ENCODE results near the gene TRIM39. TPM values are rescaled to one million over a fixed set of nuclear protein-coding genes. Genes with fewer than 3 reads are reported as not detected.

TRIM39 gene
- total and polyA plus RNA-seq, 2 donors, result 5.8 to 16.6 TPM

GRCh38 chr6:30319146-30319835, 7.4 kb upstream of the TRIM39 start:
- H3K4me3 ChIP-seq (ENCODE audit: low read depth, low read length), result no peak overlapping the region
- no peak for DNase-seq (ENCODE audit: extremely low spot score)
- no peaks in the 10 kb centered on the region for H3K36me3 ChIP-seq (ENCODE audit: insufficient read depth)
- WGBS, result 92% methylated on average over 1 of the region's 1 CpG
- no peak overlapping the region for H3K27ac ChIP-seq (ENCODE audit: low read depth)
- H3K4me1 ChIP-seq (ENCODE audit: insufficient read depth), result no peaks in the 10 kb centered on the region

DNA sequence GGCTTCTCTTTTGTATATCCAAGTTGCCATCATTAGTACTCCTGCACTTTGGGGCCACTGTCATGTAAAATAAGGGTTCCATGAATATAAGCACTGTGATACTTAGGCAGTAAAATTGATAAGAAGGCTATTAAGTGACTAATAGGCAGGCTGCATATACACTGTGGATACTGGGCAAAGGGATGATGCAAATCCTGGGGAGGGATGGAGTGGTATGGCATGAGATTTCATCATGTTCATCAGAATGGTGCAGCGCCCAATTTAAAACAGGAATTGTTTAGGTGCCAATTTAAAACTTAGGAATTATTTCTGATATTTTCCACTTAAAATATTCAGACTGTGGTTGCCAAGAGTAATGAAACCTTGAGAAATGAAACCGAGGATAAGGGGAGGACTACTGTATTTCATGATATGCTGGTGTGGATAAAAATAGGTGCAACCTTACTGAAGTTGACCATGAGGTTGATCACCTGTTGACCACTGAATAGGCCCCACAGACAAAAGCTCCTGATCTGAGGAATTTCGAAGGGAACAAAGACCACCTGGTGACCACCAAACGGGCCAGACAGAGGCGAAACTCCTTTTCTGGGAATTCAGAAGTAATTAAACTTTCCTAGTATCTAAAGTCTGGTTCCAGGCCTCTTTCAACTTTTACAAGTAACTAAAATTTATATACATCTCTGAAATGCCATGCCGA, 4.9 kb upstream of the TRIM39 start:
- no peak for DNase-seq (ENCODE audit: extremely low spot score)
- 84% methylated on average over 6 of the region's 6 CpGs for WGBS
- Histone ChIP-seq H3K27ac (ENCODE audit: low read depth) (no peak overlapping the region), H3K36me3 (ENCODE audit: insufficient read depth) (no peaks in the 10 kb centered on the region), H3K4me1 (ENCODE audit: insufficient read depth) (no peaks in the 10 kb centered on the region), H3K4me3 (ENCODE audit: low read depth, low read length) (no peak overlapping the region)

- Histone ChIP-seq H3K4me1 (ENCODE audit: insufficient read depth) (no peaks in the 10 kb centered on the region), H3K36me3 (ENCODE audit: insufficient read depth) (no peaks in the 10 kb centered on the region), H3K4me3 (ENCODE audit: low read depth, low read length) (no peak overlapping the region), H3K27ac (ENCODE audit: low read depth) (no peak overlapping the region)
- 78% methylated on average over 20 of the region's 20 CpGs for WGBS
- no peak for DNase-seq (ENCODE audit: extremely low spot score)
Measured at GRCh38 chr6:30322527-30323501, 3.9 kb upstream of the TRIM39 start.

- 96% methylated on average over 1 of the region's 1 CpG for WGBS
- DNase-seq (ENCODE audit: extremely low spot score), result no peak
- H3K27ac ChIP-seq (ENCODE audit: low read depth), result no peak overlapping the region
- H3K36me3 ChIP-seq (ENCODE audit: insufficient read depth), result no peaks in the 10 kb centered on the region
- H3K4me3 ChIP-seq (ENCODE audit: low read depth, low read length), result no peak overlapping the region
- no peaks in the 10 kb centered on the region for H3K4me1 ChIP-seq (ENCODE audit: insufficient read depth)
Measured at GRCh38 chr6:30323806-30324205, 2.9 kb upstream of the TRIM39 start.

DNA sequence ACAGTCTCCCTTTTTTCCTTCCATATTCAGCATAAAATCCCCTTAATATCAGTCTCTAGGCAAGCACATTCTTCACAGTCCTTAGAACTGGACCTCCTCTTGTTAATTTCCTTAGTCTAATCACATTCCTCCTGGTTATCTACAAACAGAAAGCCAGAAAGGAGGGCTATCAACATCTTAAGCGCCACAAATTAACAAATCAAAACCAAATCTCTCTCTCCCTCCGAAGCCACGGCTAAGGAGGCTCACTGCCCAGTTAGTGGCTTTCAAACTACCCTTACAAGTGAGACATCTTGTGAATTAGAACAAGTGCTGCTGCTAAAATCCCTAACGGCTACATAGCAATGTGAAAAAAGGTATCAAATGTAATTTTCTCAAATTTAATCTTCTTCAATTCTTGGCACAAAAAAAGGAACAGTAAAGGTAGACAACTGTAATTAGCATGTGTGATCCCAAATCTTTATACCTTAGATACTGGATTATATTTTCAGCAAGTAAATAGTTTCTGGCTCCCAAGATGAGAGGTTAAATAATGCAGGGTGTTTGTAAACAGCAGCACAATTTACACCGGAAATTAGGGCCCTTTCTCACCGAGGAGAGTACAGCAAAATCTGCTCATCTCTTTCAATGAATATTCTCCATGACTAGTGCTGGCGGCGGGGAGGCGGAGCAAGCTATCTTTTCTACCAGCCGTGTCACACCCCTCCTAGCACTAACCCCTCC, 1.4 kb upstream of the TRIM39 start:
- Histone ChIP-seq H3K36me3 (ENCODE audit: insufficient read depth) (no peaks in the 10 kb centered on the region), H3K27ac (ENCODE audit: low read depth) (no peak overlapping the region), H3K4me3 (ENCODE audit: low read depth, low read length) (peak overlapping the region; percentile 74), H3K4me1 (ENCODE audit: insufficient read depth) (no peaks in the 10 kb centered on the region)
- no peak for DNase-seq (ENCODE audit: extremely low spot score)
- 6% methylated on average over 10 of the region's 10 CpGs for WGBS

GRCh38 chr6:30325873-30326525, 728 bp upstream of the TRIM39 start:
- H3K4me1 ChIP-seq (ENCODE audit: insufficient read depth), result no peaks in the 10 kb centered on the region
- H3K36me3 ChIP-seq (ENCODE audit: insufficient read depth), result no peaks in the 10 kb centered on the region
- H3K4me3 ChIP-seq (ENCODE audit: low read depth, low read length), result peak overlapping the region; percentile 74
- H3K27ac ChIP-seq (ENCODE audit: low read depth), result peak overlapping the region; percentile 97
- DNase-seq (ENCODE audit: extremely low spot score), result peak; percentile 63
- WGBS, result under 1% methylated on average over 29 of the region's 29 CpGs

GRCh38 chr6:30327232-30327746, 562 bp downstream of the TRIM39 start:
- Histone ChIP-seq H3K4me3 (ENCODE audit: low read depth, low read length) (peak overlapping the region; percentile 74), H3K4me1 (ENCODE audit: insufficient read depth) (no peaks in the 10 kb centered on the region), H3K36me3 (ENCODE audit: insufficient read depth) (no peaks in the 10 kb centered on the region), H3K27ac (ENCODE audit: low read depth) (peak overlapping the region; percentile 97)
- 4% methylated on average over 17 of the region's 17 CpGs for WGBS
- peak; percentile 62 for DNase-seq (ENCODE audit: extremely low spot score)

DNA sequence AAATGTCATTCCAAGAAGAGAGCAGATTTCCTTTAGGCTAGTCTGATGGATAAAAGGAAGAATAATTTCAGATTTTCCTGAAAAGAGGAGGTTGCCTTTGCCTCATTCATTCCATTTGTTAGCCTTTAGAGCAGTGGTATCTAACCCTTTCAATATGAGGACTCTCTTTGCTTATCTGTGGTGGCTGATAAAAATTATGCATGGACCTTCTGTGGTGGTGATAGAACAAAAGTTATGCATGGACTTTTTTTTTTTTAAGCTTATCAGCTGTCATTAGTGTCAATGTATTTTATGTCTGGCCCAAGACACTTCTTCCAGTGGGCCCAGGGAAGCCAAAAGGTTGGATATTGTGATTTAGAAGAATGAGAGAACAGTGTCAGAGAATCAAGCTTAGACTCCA, 1.7 kb downstream of the TRIM39 start:
- no peaks in the 10 kb centered on the region for H3K4me1 ChIP-seq (ENCODE audit: insufficient read depth)
- H3K4me3 ChIP-seq (ENCODE audit: low read depth, low read length), result no peak overlapping the region
- no peak overlapping the region for H3K27ac ChIP-seq (ENCODE audit: low read depth)
- no peak for DNase-seq (ENCODE audit: extremely low spot score)
- H3K36me3 ChIP-seq (ENCODE audit: insufficient read depth), result no peaks in the 10 kb centered on the region

- H3K36me3 ChIP-seq (ENCODE audit: insufficient read depth), result no peaks in the 10 kb centered on the region
- H3K4me1 ChIP-seq (ENCODE audit: insufficient read depth), result no peaks in the 10 kb centered on the region
- WGBS, result 96% methylated on average over 12 of the region's 12 CpGs
Measured at GRCh38 chr6:30329331-30329730, 2.6 kb downstream of the TRIM39 start.

GRCh38 chr6:30331981-30332380, 5.3 kb downstream of the TRIM39 start:
- Histone ChIP-seq H3K4me1 (ENCODE audit: insufficient read depth) (no peaks in the 10 kb centered on the region), H3K27ac (ENCODE audit: low read depth) (no peak overlapping the region), H3K36me3 (ENCODE audit: insufficient read depth) (no peaks in the 10 kb centered on the region), H3K4me3 (ENCODE audit: low read depth, low read length) (no peak overlapping the region)
- DNase-seq (ENCODE audit: extremely low spot score), result no peak
- WGBS, result 87% methylated on average over 3 of the region's 3 CpGs

More at GRCh38 chr6:30329331-30329730, 2.6 kb downstream of the TRIM39 start:
- no peak overlapping the region for H3K4me3 ChIP-seq (ENCODE audit: low read depth, low read length)
- no peak for DNase-seq (ENCODE audit: extremely low spot score)
- no peak overlapping the region for H3K27ac ChIP-seq (ENCODE audit: low read depth)

DNA sequence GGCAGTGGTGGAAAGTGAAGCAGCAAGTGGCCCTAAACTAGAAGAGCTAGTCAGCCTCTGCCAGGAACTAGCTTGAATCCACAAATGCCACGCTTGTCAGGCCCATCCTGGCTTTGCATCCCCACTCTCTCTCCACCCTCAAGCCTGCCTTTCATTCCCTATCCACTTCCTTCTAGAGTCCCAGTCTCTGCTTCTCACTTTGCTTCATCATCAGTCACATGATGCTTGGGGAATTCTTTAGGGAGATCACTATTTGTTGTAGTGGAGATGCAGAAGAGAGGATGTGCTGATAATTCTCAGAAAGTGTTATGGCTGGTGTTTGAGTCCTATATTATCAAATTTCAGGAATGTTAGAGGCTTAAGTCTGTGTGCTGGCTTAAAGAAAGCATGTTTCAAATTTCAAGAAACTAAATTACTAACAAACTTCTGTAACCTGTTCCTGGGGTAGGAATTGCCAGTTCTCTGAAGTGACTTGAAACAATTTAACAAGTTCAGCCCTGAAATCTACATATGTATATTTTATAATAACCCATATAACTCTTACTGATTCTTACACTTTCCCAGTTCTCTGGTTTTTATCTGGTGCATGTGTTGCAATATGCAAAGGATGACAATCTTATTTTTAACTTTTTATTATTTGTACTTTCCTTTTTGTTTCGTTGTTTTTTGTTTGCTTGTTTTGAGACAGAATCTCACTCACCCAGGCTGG, 7.5 kb downstream of the TRIM39 start:
- DNase-seq (ENCODE audit: extremely low spot score), result no peak
- no peak overlapping the region for H3K4me3 ChIP-seq (ENCODE audit: low read depth, low read length)
- no peak overlapping the region for H3K27ac ChIP-seq (ENCODE audit: low read depth)
- H3K4me1 ChIP-seq (ENCODE audit: insufficient read depth), result no peaks in the 10 kb centered on the region
- WGBS, result 89% methylated on average over 2 of the region's 2 CpGs
- H3K36me3 ChIP-seq (ENCODE audit: insufficient read depth), result no peaks in the 10 kb centered on the region

GRCh38 chr6:30340589-30341054, 13.9 kb downstream of the TRIM39 start:
- no peaks in the 10 kb centered on the region for H3K4me1 ChIP-seq (ENCODE audit: insufficient read depth)
- no peak for DNase-seq (ENCODE audit: extremely low spot score)
- no peak overlapping the region for H3K4me3 ChIP-seq (ENCODE audit: low read depth, low read length)
- no peaks in the 10 kb centered on the region for H3K36me3 ChIP-seq (ENCODE audit: insufficient read depth)
- 90% methylated on average over 6 of the region's 6 CpGs for WGBS
- no peak overlapping the region for H3K27ac ChIP-seq (ENCODE audit: low read depth)
